Measurements from ENCODE around the gene PCK2.
A peak's percentile ranks its signal among the peaks of the same experiment; 100 is the strongest.

Gene PCK2

GRCh38 chr14:24139272-24139934 is 45.3 kb downstream of the PCK2 start:
- no peak for DNase-seq

- peak; percentile 99 for DNase-seq
These were observed 47.2 kb downstream of the PCK2 start, which contains the start of gene EMC9 for GRCh38 chr14:24141097-24141880. Gene EMC9 (minus strand): TSS chr14:24141591. CDS start chr14:24141304, 287 bp downstream.

- DNase-seq = no peak
These were observed 49.4 kb downstream of the PCK2 start for GRCh38 chr14:24143511-24143910.

- no peak for DNase-seq
These were observed 50.3 kb downstream of the PCK2 start for GRCh38 chr14:24144451-24144850.

- no peak for DNase-seq
These were observed 51.1 kb downstream of the PCK2 start for GRCh38 chr14:24145219-24145618.

GRCh38 chr14:24145690-24146452 is 51.8 kb downstream of the PCK2 start:
- no peak for DNase-seq

GRCh38 chr14:24146453-24146977 is 52.4 kb downstream of the PCK2 start, which contains the start of gene PSME2:
Gene PSME2 (minus strand): TSS chr14:24146610. CDS start chr14:24146581, 29 bp downstream.
- DNase-seq = peak; percentile 94

GRCh38 chr14:24146978-24147760 is 53.1 kb downstream of the PCK2 start, which contains the start of gene RNF31:
Gene RNF31 (plus strand): TSS chr14:24147498. CDS start chr14:24147699, 201 bp downstream.
- DNase-seq = peak; percentile 99

- no peak for DNase-seq
These were observed 53.8 kb downstream of the PCK2 start for GRCh38 chr14:24147761-24148428.

- DNase-seq = no peak
These were observed 55.3 kb downstream of the PCK2 start for GRCh38 chr14:24149302-24149969.

GRCh38 chr14:24150061-24150460 is 56.0 kb downstream of the PCK2 start:
- no peak for DNase-seq

GRCh38 chr14:24150567-24150966 is 56.5 kb downstream of the PCK2 start:
- DNase-seq = no peak

GRCh38 chr14:24150993-24151392 is 56.9 kb downstream of the PCK2 start:
- DNase-seq = no peak

GRCh38 chr14:24151404-24152080 is 57.4 kb downstream of the PCK2 start:
- no peak for DNase-seq

Measured in hematopoietic multipotent progenitor cell treated with erythropoietin and hydrocortisone succinate and interleukin-3 and kit ligand, for 8 days (in vitro differentiated cells).